ENCODE data around the gene TLK2.

- TF ChIP-seq CTCF (IDR thresholded peaks at IDR 0.05; ENCODE audit: poor library complexity, severe bottlenecking): no peak
- no peak for TF ChIP-seq EZH2 (IDR thresholded peaks at IDR 0.05; ENCODE audit: borderline replicate concordance, insufficient read depth, low read length, poor library complexity, severe bottlenecking)
- TF ChIP-seq EP300 (conservative IDR thresholded peaks at IDR 0.05; ENCODE audit: poor library complexity, severe bottlenecking): no peak
- TF ChIP-seq, protein P1, sequence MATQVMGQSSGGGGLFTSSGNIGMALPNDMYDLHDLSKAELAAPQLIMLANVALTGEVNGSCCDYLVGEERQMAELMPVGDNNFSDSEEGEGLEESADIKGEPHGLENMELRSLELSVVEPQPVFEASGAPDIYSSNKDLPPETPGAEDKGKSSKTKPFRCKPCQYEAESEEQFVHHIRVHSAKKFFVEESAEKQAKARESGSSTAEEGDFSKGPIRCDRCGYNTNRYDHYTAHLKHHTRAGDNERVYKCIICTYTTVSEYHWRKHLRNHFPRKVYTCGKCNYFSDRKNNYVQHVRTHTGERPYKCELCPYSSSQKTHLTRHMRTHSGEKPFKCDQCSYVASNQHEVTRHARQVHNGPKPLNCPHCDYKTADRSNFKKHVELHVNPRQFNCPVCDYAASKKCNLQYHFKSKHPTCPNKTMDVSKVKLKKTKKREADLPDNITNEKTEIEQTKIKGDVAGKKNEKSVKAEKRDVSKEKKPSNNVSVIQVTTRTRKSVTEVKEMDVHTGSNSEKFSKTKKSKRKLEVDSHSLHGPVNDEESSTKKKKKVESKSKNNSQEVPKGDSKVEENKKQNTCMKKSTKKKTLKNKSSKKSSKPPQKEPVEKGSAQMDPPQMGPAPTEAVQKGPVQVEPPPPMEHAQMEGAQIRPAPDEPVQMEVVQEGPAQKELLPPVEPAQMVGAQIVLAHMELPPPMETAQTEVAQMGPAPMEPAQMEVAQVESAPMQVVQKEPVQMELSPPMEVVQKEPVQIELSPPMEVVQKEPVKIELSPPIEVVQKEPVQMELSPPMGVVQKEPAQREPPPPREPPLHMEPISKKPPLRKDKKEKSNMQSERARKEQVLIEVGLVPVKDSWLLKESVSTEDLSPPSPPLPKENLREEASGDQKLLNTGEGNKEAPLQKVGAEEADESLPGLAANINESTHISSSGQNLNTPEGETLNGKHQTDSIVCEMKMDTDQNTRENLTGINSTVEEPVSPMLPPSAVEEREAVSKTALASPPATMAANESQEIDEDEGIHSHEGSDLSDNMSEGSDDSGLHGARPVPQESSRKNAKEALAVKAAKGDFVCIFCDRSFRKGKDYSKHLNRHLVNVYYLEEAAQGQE (IDR thresholded peaks at IDR 0.05; ENCODE audit: borderline replicate concordance): no peak
- TF ChIP-seq TAF1 (IDR thresholded peaks at IDR 0.05; ENCODE audit: low read depth): no peak
Observed at GRCh38 chr17:62444063-62444462, 34.6 kb upstream of the TLK2 start.

Data from neural cell (in vitro differentiated cells).